Keratinocyte (primary cell): Measurements from ENCODE around the gene NLRC5. TPM values are rescaled to one million over a fixed set of nuclear protein-coding genes. Genes with fewer than 3 reads are reported as not detected.

Source experiments
- DNase-seq: peaks from one replicate; pipeline ENCODE4 v3.0.0-alpha.2; 2011; ENCODE audit warnings: low read depth, missing footprints, low spot score
- FAIRE-seq: peaks from 2 replicates; lab custom pipeline; 2011; peaks lifted over from hg19 to GRCh38; lab: Jason Lieb, UNC
- H2AFZ ChIP-seq: 2 replicates; pipeline ENCODE4 v1.6.0; 2012; ENCODE audit warnings: low read length, control low read depth, inconsistent platforms; ENCODE audit not compliant: control insufficient read depth
- H3K27ac ChIP-seq: 2 replicates; pipeline ENCODE4 v1.5.1; 2011; ENCODE audit warnings: low read length; ENCODE audit not compliant: control insufficient read depth, insufficient read depth
- H3K27me3 ChIP-seq: 3 replicates; pipeline ENCODE4 v1.6.0; 2011; ENCODE audit warnings: low read length; ENCODE audit not compliant: control insufficient read depth, insufficient read depth; ENCODE audit errors: extremely low read depth
- H3K36me3 ChIP-seq, 2 experiments: 2 replicates in 1 of 2; 3 replicates in 1 of 2; pipeline ENCODE4 v1.5.1; 2011; ENCODE audit warnings: low read length in 2 of 2, mild to moderate bottlenecking in 1 of 2; ENCODE audit not compliant: control insufficient read depth in 2 of 2, insufficient read depth in 2 of 2; ENCODE audit errors: extremely low read depth in 1 of 2
- H3K4me1 ChIP-seq: 3 replicates; pipeline ENCODE4 v1.5.1; 2011; ENCODE audit warnings: low read length; ENCODE audit not compliant: control insufficient read depth, insufficient read depth; ENCODE audit errors: extremely low read depth
- H3K4me2 ChIP-seq: 3 replicates; pipeline ENCODE4 v1.6.0; 2011; ENCODE audit warnings: low read depth, low read length; ENCODE audit not compliant: control insufficient read depth, insufficient read depth; ENCODE audit errors: extremely low read depth
- H3K4me3 ChIP-seq, 3 experiments: fragments of 200-600 bp in 1 of 3; sonication (generic) in 1 of 3; 2 replicates in 2 of 3; 3 replicates in 1 of 3; pipeline ENCODE4 v1.5.1; 2011 to 2016; ENCODE audit warnings: low read length in 3 of 3, mild to moderate bottlenecking in 3 of 3, control low read depth in 2 of 3, inconsistent platforms in 1 of 3, low read depth in 1 of 3, mixed read lengths in 1 of 3, mixed run types in 1 of 3, moderate library complexity in 1 of 3; ENCODE audit not compliant: control insufficient read depth in 2 of 3, insufficient read depth in 2 of 3; ENCODE audit errors: extremely low read depth in 1 of 3
- H3K79me2 ChIP-seq: 2 replicates; pipeline ENCODE4 v1.6.0; 2012; ENCODE audit warnings: low read length; ENCODE audit not compliant: control insufficient read depth, insufficient read depth
- H3K9ac ChIP-seq: 3 replicates; pipeline ENCODE4 v1.6.0; 2011; ENCODE audit warnings: low read length; ENCODE audit not compliant: control insufficient read depth, insufficient read depth; ENCODE audit errors: extremely low read depth
- H3K9me1 ChIP-seq: 3 replicates; pipeline ENCODE4 v1.6.0; 2011; ENCODE audit warnings: low read length; ENCODE audit not compliant: control insufficient read depth, insufficient read depth; ENCODE audit errors: extremely low read depth
- H3K9me3 ChIP-seq: 2 replicates; pipeline ENCODE4 v1.5.1; 2012; ENCODE audit warnings: low read depth, low read length; ENCODE audit not compliant: control insufficient read depth
- H4K20me1 ChIP-seq: 3 replicates; pipeline ENCODE4 v1.6.0; 2011; ENCODE audit warnings: low read length; ENCODE audit not compliant: control insufficient read depth, insufficient read depth; ENCODE audit errors: extremely low read depth
- CTCF ChIP-seq, 3 experiments: IDR thresholded peaks in 1 of 3; conservative IDR thresholded peaks in 1 of 3; optimal IDR thresholded peaks in 1 of 3; 2 replicates in 2 of 3; 3 replicates in 1 of 3; pipeline versions ENCODE3 to v1.5.1; 2011; ENCODE audit warnings: low read length in 3 of 3, mild to moderate bottlenecking in 3 of 3, moderate library complexity in 2 of 3, control low read depth in 1 of 3, inconsistent platforms in 1 of 3; ENCODE audit not compliant: insufficient read depth in 2 of 3; ENCODE audit errors: extremely low read depth in 1 of 3
- EZH2 ChIP-seq: IDR thresholded peaks from one replicate; pipeline ENCODE4 v1.6.1; 2012; ENCODE audit warnings: inconsistent platforms, mild to moderate bottlenecking, low read length, moderate library complexity
- dilution Hi-C: fragments of 300-500 bp; cut with MboI; formaldehyde crosslinking; loops from one replicate; pipeline ENCODE4 v1.7.0; 2020; ENCODE audit warnings: low sequenced_read_pairs; ENCODE audit not compliant: extremely low pct_ligation_motif_present
- polyA plus RNA-seq, 5 experiments: library from polyadenylated mRNA; depleted of rRNA in 3 of 5; stranded (reverse) in 3 of 5; stranded (forward) in 1 of 5; unstranded in 1 of 5; fragments of >200 nt; gene quantifications; 1 replicate in 1 of 5; 2 replicates in 3 of 5; 3 replicates in 1 of 5; pipeline versions ENCODE4 v1.2.1 to v1.2.3, GENCODE V29; 2011 to 2012; ENCODE audit warnings: missing spikeins in 2 of 5, low read depth in 1 of 5, low replicate concordance in 1 of 5

Gene NLRC5
- polyA plus RNA-seq, 1 donor (not counting 4 experiments of a cell fraction or from before 2014, with no cell fraction given): 7.8 TPM

DNA sequence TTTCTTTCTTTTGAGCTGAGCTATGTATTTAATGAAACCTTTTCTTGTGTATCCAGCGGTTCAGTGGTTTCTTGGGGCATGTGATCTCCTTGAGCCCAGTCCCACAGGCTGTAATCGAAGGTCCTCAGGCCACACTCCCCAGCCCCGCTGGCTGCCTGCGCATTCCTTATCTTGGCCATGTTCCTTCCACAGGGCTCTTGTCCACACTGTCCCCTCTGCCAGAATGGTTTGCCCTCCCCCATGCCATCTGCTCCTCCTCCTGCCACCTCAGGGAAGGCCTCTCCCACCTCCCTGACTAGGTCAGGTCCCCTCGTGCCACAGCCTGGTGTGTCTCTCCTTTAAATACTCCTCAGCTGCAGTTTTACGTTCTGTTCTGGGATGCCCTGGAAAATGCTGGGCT, 12.1 kb upstream of the NLRC5 start:
- DNase-seq (no peak), FAIRE-seq (no peak)
- TF ChIP-seq EZH2: no peak
- TF ChIP-seq CTCF (optimal IDR thresholded peaks at IDR 0.05 in 1 of 3, IDR thresholded peaks at IDR 0.05 in 1 of 3, conservative IDR thresholded peaks at IDR 0.05 in 1 of 3; ENCODE audit: extremely low read depth in 1 of 3, insufficient read depth in 2 of 3, low read length in 3 of 3): no peak
- Histone ChIP-seq H3K4me2 (no peak overlapping the region), H3K9me1 (no peaks in the 10 kb centered on the region), H3K4me3 (no peak overlapping the region), H3K9ac (no peak overlapping the region), H4K20me1 (no peaks in the 10 kb centered on the region), H3K79me2 (no peaks in the 10 kb centered on the region), H3K27me3 (peaks cover 9% of the 10 kb centered on the region), H3K4me1 (no peaks in the 10 kb centered on the region), H3K27ac (no peak overlapping the region), H3K36me3 (no peaks in the 10 kb centered on the region), H3K9me3 (no peaks in the 10 kb centered on the region), H2AFZ (no peak overlapping the region)
- dilution Hi-C loops: no loop called here

- peaks cover 2% of the 10 kb centered on the region for H3K27me3 ChIP-seq
- H3K9ac ChIP-seq: no peak overlapping the region
- H2AFZ ChIP-seq: no peak overlapping the region
- H4K20me1 ChIP-seq: no peaks in the 10 kb centered on the region
- no peak overlapping the region for H3K27ac ChIP-seq
- H3K79me2 ChIP-seq: no peaks in the 10 kb centered on the region
- no peak overlapping the region for H3K4me3 ChIP-seq
- no peak for DNase-seq
- H3K9me1 ChIP-seq: no peaks in the 10 kb centered on the region
- H3K4me1 ChIP-seq: no peaks in the 10 kb centered on the region
- no peaks in the 10 kb centered on the region for H3K36me3 ChIP-seq
- dilution Hi-C loops: no loop called here
- no peak overlapping the region for H3K4me2 ChIP-seq
- TF ChIP-seq CTCF (optimal IDR thresholded peaks at IDR 0.05 in 1 of 3, IDR thresholded peaks at IDR 0.05 in 1 of 3, conservative IDR thresholded peaks at IDR 0.05 in 1 of 3; ENCODE audit: extremely low read depth in 1 of 3, insufficient read depth in 2 of 3, low read length in 3 of 3) (no peak), EZH2 (no peak)
- FAIRE-seq: no peak
- H3K9me3 ChIP-seq: no peaks in the 10 kb centered on the region
Observed at GRCh38 chr16:56977823-56978430, 11.4 kb upstream of the NLRC5 start.
